Fibroblast of the conjunctiva (primary cell): ENCODE results near the gene FSCN2.

Experiments
- DNase-seq: peaks from one replicate; pipeline ENCODE4 v3.0.0-alpha.2; 2010; ENCODE audit warnings: low read depth

The FSCN2 gene

GRCh38 chr17:81542431-81543338 lies 14.5 kb downstream of the FSCN2 start:
- DNase-seq, result no peak

- no peak for DNase-seq
Measured at GRCh38 chr17:81543339-81543675, 15.1 kb downstream of the FSCN2 start.

GRCh38 chr17:81543756-81544155 lies 15.6 kb downstream of the FSCN2 start:
- no peak for DNase-seq

- no peak for DNase-seq
Measured at GRCh38 chr17:81544281-81544974, 16.3 kb downstream of the FSCN2 start.

- no peak for DNase-seq
Measured at GRCh38 chr17:81545160-81545949, 17.2 kb downstream of the FSCN2 start.

- no peak for DNase-seq
Measured at GRCh38 chr17:81546906-81547613, 18.9 kb downstream of the FSCN2 start.

GRCh38 chr17:81547614-81547982 lies 19.4 kb downstream of the FSCN2 start:
- DNase-seq, result no peak

- DNase-seq, result no peak
Measured at GRCh38 chr17:81549031-81549557, 20.9 kb downstream of the FSCN2 start.

GRCh38 chr17:81549826-81550225 lies 21.6 kb downstream of the FSCN2 start:
- DNase-seq, result no peak

- no peak for DNase-seq
Measured at GRCh38 chr17:81550285-81550684, 22.1 kb downstream of the FSCN2 start.

GRCh38 chr17:81550830-81551457 lies 22.8 kb downstream of the FSCN2 start:
- no peak for DNase-seq

GRCh38 chr17:81551458-81552243 lies 23.5 kb downstream of the FSCN2 start:
- DNase-seq, result no peak

- no peak for DNase-seq
Measured at GRCh38 chr17:81552244-81553017, 24.3 kb downstream of the FSCN2 start, which contains the start of gene FAAP100. TSS of gene FAAP100 (minus strand) at chr17:81552353. CDS start at chr17:81552330, 23 bp downstream.

- DNase-seq, result peak; percentile 66
Measured at GRCh38 chr17:81553018-81553615, 24.9 kb downstream of the FSCN2 start.

GRCh38 chr17:81553616-81554181 lies 25.5 kb downstream of the FSCN2 start:
- peak; percentile 59 for DNase-seq

- no peak for DNase-seq
Measured at GRCh38 chr17:81556175-81556691, 28.1 kb downstream of the FSCN2 start.

- DNase-seq, result no peak
Measured at GRCh38 chr17:81556863-81557262, 28.7 kb downstream of the FSCN2 start.

- DNase-seq, result no peak
Measured at GRCh38 chr17:81557276-81558114, 29.3 kb downstream of the FSCN2 start.
